ENCODE data around the gene YWHAQ. TPM values are rescaled to one million over a fixed set of nuclear protein-coding genes. Genes with fewer than 3 reads are reported as not detected.

Gene YWHAQ
- total and polyA plus RNA-seq, 4 donors = 68.8 to 145 (median 88.0) TPM

- H3K9me3 ChIP-seq (ENCODE audit: control insufficient read depth in 4 of 4, low read length in 3 of 4) = no peaks in the 10 kb centered on the region
- H3K4me3 ChIP-seq (ENCODE audit: low read depth in 1 of 3, low read length in 3 of 3) = no peak overlapping the region
- whole genome bisulfite sequencing = 72% methylated on average over 6 of the region's 6 CpGs
- no peak for DNase-seq (ENCODE audit: low spot score)
- H3K9ac ChIP-seq (ENCODE audit: low read depth in 1 of 2, low read length in 2 of 2) = no peak overlapping the region
- H3K36me3 ChIP-seq (ENCODE audit: control insufficient read depth in 4 of 4, insufficient read depth in 3 of 4, low read depth in 1 of 4, low read length in 3 of 4) = no peaks in the 10 kb centered on the region
- H3K27me3 ChIP-seq (ENCODE audit: control insufficient read depth in 4 of 4, insufficient read depth in 4 of 4, low read length in 3 of 4) = no peaks in the 10 kb centered on the region
- TF ChIP-seq, protein P1, sequence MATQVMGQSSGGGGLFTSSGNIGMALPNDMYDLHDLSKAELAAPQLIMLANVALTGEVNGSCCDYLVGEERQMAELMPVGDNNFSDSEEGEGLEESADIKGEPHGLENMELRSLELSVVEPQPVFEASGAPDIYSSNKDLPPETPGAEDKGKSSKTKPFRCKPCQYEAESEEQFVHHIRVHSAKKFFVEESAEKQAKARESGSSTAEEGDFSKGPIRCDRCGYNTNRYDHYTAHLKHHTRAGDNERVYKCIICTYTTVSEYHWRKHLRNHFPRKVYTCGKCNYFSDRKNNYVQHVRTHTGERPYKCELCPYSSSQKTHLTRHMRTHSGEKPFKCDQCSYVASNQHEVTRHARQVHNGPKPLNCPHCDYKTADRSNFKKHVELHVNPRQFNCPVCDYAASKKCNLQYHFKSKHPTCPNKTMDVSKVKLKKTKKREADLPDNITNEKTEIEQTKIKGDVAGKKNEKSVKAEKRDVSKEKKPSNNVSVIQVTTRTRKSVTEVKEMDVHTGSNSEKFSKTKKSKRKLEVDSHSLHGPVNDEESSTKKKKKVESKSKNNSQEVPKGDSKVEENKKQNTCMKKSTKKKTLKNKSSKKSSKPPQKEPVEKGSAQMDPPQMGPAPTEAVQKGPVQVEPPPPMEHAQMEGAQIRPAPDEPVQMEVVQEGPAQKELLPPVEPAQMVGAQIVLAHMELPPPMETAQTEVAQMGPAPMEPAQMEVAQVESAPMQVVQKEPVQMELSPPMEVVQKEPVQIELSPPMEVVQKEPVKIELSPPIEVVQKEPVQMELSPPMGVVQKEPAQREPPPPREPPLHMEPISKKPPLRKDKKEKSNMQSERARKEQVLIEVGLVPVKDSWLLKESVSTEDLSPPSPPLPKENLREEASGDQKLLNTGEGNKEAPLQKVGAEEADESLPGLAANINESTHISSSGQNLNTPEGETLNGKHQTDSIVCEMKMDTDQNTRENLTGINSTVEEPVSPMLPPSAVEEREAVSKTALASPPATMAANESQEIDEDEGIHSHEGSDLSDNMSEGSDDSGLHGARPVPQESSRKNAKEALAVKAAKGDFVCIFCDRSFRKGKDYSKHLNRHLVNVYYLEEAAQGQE (IDR thresholded peaks at IDR 0.05) = no peak
- TF ChIP-seq YY1 (IDR thresholded peaks at IDR 0.05) (no peak), JUND (IDR thresholded peaks at IDR 0.05) (no peak), TAF1 (conservative IDR thresholded peaks at IDR 0.05) (no peak), NR2F2 (IDR thresholded peaks at IDR 0.05) (no peak), RXRA (IDR thresholded peaks at IDR 0.05) (no peak), HNF4A (conservative IDR thresholded peaks at IDR 0.05) (no peak), ATF3 (IDR thresholded peaks at IDR 0.05) (no peak)
- H3K4me1 ChIP-seq (ENCODE audit: control insufficient read depth in 4 of 4, insufficient read depth in 4 of 4, low read length in 3 of 4) = no peaks in the 10 kb centered on the region
- no peak overlapping the region for H3K27ac ChIP-seq (ENCODE audit: low read depth in 1 of 2, low read length in 2 of 2)
Observed at GRCh38 chr2:9649261-9649660, 18.5 kb upstream of the YWHAQ start.

DNA sequence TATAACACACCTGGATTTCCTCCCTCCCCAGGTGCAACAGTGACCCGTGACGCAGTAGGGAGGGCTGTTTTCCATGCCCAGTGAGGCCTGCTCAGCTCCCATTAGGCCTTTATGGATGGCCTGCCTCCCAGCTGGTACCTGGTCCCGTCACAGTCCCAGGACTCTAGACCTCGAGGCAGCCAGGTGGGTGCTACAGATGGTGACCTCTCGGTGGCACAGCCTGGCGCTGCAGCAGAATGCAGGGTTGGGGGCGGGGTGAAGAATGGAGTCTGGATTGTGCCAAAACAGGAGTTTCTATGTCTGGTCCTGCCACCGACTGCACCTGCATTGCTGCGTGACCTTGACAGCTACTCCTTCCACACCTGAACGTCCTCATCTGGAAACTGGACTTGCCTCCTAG lies 18.0 kb upstream of the YWHAQ start:
- Histone ChIP-seq H3K36me3 (ENCODE audit: control insufficient read depth in 4 of 4, insufficient read depth in 3 of 4, low read depth in 1 of 4, low read length in 3 of 4) (no peaks in the 10 kb centered on the region), H3K27me3 (ENCODE audit: control insufficient read depth in 4 of 4, insufficient read depth in 4 of 4, low read length in 3 of 4) (no peaks in the 10 kb centered on the region), H3K27ac (ENCODE audit: low read depth in 1 of 2, low read length in 2 of 2) (no peak overlapping the region), H3K4me1 (ENCODE audit: control insufficient read depth in 4 of 4, insufficient read depth in 4 of 4, low read length in 3 of 4) (no peaks in the 10 kb centered on the region), H3K4me3 (ENCODE audit: low read depth in 1 of 3, low read length in 3 of 3) (no peak overlapping the region), H3K9me3 (ENCODE audit: control insufficient read depth in 4 of 4, low read length in 3 of 4) (no peaks in the 10 kb centered on the region), H3K9ac (ENCODE audit: low read depth in 1 of 2, low read length in 2 of 2) (no peak overlapping the region)
- WGBS = 82% methylated on average over 10 of the region's 10 CpGs
- no peak for DNase-seq (ENCODE audit: low spot score)
- no peak for TF ChIP-seq ATF3 (IDR thresholded peaks at IDR 0.05)
- no peak for TF ChIP-seq SP1 (IDR thresholded peaks at IDR 0.05)
- TF ChIP-seq, protein P1 (IDR thresholded peaks at IDR 0.05) = no peak
- no peak for TF ChIP-seq RAD21 (IDR thresholded peaks at IDR 0.05)
- no peak for TF ChIP-seq FOXA1 (IDR thresholded peaks at IDR 0.05)
- TF ChIP-seq HNF4A (conservative IDR thresholded peaks at IDR 0.05) = no peak
- no peak for TF ChIP-seq YY1 (IDR thresholded peaks at IDR 0.05)
- TF ChIP-seq JUND (IDR thresholded peaks at IDR 0.05) = no peak
- TF ChIP-seq FOXA2 (IDR thresholded peaks at IDR 0.05) = no peak
- TF ChIP-seq TAF1 (conservative IDR thresholded peaks at IDR 0.05) = no peak
- TF ChIP-seq ZBTB33 (IDR thresholded peaks at IDR 0.05) = no peak
- no peak for TF ChIP-seq RXRA (IDR thresholded peaks at IDR 0.05)

Measured in liver (tissue), 9 donors.